ENCODE data around the gene SLC18A2. TPM values are rescaled to one million over a fixed set of nuclear protein-coding genes. Genes with fewer than 3 reads are reported as not detected.
"Not testable (repeated sequence)": the region's sequence is repeated elsewhere in the genome, so short reads cannot be mapped to it uniquely, and the experiment has no call there.

The SLC18A2 gene
- total RNA-seq, 1 donor from 2014 or later = 0.17 TPM

- no peak for DNase-seq
- ATAC-seq = no peak
- intact Hi-C loops (cut with micrococcal nuclease) = no loop called here
These were observed 14.0 kb upstream of the SLC18A2 start for GRCh38 chr10:117226813-117227451.

DNA sequence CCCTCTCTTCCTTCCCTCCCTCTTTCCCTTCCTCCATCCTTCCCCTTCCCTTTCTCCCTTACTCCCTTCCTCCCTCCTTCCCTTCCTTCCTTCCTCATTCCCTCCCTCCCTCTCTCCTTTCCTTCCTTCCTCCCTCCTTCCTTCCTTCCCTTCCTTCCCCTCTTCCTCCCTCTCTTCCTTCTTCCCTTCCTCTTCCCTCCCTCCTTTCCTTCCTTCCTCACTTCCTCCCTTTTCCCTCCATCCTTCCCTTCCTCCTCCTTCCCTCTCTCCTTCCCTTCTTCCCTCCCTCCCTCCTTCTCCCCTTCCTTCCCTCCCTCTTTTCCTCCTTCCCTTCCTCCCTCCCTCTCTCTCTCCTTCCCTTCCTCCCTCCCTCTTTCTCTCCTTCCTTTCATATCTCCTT is 12.7 kb upstream of the SLC18A2 start:
- ATAC-seq (no peak), DNase-seq (no peak)
- intact Hi-C loops (cut with micrococcal nuclease) = no loop called here

DNA sequence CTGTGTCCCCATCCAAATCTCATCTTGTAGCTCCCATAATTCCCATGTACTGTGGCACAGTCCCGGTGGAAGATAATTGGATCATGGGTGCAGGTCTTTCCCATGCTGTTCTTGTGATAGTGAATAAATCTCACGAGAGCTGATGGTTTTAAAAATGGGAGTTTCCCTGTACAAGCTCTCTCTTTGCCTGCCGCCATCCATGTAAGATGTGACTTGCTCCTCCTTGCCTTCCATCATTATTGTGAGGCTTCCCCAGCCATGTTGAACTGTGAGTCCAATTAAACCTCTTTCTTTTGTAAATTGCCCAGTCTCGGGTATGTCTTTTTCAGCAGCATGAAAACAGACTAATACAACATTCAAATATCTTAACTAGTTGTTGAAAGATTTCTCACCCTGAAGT is 10.8 kb upstream of the SLC18A2 start:
- DNase-seq; ATAC-seq; intact Hi-C loops (cut with micrococcal nuclease): not testable (repeated sequence)

GRCh38 chr10:117237401-117237991 is 3.4 kb upstream of the SLC18A2 start:
- DNase-seq (no peak), ATAC-seq (no peak)
- intact Hi-C loops (cut with micrococcal nuclease) = no loop called here

GRCh38 chr10:117239051-117239450 is 1.9 kb upstream of the SLC18A2 start:
- ATAC-seq (no peak), DNase-seq (no peak)
- intact Hi-C loops (cut with micrococcal nuclease) = no loop called here

GRCh38 chr10:117239721-117240620 is 943 bp upstream of the SLC18A2 start:
- DNase-seq (no peak), ATAC-seq (no peak)
- intact Hi-C loops (cut with micrococcal nuclease) = no loop called here

GRCh38 chr10:117241541-117242462 is 888 bp downstream of the SLC18A2 start:
- no peak for ATAC-seq
- peak; percentile 32 for DNase-seq
- intact Hi-C loops (cut with micrococcal nuclease) = no loop called here

DNA sequence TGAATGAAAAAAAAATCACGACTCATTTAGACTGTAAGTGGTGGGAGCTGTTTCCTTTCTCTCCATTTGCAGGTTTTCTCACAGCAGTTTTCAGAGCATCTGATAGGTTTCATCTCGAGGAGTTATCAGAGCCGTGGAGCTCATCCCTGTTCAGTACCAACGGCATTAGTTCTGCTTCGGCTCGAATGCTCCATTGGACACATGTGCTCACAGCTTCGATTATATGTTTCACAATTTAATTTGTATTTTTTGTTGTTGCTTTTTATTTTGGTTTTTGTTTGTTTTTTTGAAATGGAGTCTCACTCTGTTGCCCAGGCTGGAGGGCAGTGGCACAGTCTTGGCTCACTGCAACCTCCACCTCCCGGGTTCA is 1.5 kb downstream of the SLC18A2 start:
- DNase-seq = no peak
- intact Hi-C loops (cut with micrococcal nuclease) = no loop called here
- ATAC-seq = no peak

- DNase-seq (no peak), ATAC-seq (no peak)
- intact Hi-C loops (cut with micrococcal nuclease) = no loop called here
These were observed 6.2 kb downstream of the SLC18A2 start for GRCh38 chr10:117246997-117247671.

- no peak for ATAC-seq
- intact Hi-C loops (cut with micrococcal nuclease) = no loop called here
- DNase-seq = no peak
These were observed 8.0 kb downstream of the SLC18A2 start for GRCh38 chr10:117248750-117249465.

GRCh38 chr10:117249493-117250093 is 8.7 kb downstream of the SLC18A2 start:
- ATAC-seq = no peak
- intact Hi-C loops (cut with micrococcal nuclease) = no loop called here
- no peak for DNase-seq

DNA sequence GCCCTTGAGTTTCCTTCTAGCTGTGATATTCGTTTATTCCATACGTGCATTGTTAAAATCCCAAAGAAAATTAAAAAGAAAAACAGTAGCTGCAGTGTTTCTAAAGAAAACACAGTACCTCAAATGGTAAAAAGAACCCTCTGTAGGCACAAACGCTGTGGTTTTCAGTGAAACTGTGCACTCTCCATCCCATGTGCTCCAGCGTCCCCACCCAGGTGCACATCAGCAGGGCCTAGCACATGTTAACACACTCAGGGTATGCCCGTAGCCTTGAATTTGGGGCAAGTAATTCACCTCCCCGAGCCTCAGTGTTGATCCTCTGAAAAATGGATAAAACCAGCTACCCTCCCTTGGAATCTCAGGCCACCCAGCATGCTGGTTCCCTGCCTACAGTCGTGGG is 9.5 kb downstream of the SLC18A2 start:
- no peak for ATAC-seq
- no peak for DNase-seq
- intact Hi-C loops (cut with micrococcal nuclease) = no loop called here

- no peak for ATAC-seq
- DNase-seq = no peak
These were observed 13.0 kb downstream of the SLC18A2 start for GRCh38 chr10:117253908-117254307.

GRCh38 chr10:117254338-117254737 is 13.4 kb downstream of the SLC18A2 start:
- intact Hi-C loops (cut with micrococcal nuclease) = no loop called here
- ATAC-seq (no peak), DNase-seq (no peak)

More at GRCh38 chr10:117253908-117254307, 13.0 kb downstream of the SLC18A2 start:
- intact Hi-C loops (cut with micrococcal nuclease) = no loop called here

DNA sequence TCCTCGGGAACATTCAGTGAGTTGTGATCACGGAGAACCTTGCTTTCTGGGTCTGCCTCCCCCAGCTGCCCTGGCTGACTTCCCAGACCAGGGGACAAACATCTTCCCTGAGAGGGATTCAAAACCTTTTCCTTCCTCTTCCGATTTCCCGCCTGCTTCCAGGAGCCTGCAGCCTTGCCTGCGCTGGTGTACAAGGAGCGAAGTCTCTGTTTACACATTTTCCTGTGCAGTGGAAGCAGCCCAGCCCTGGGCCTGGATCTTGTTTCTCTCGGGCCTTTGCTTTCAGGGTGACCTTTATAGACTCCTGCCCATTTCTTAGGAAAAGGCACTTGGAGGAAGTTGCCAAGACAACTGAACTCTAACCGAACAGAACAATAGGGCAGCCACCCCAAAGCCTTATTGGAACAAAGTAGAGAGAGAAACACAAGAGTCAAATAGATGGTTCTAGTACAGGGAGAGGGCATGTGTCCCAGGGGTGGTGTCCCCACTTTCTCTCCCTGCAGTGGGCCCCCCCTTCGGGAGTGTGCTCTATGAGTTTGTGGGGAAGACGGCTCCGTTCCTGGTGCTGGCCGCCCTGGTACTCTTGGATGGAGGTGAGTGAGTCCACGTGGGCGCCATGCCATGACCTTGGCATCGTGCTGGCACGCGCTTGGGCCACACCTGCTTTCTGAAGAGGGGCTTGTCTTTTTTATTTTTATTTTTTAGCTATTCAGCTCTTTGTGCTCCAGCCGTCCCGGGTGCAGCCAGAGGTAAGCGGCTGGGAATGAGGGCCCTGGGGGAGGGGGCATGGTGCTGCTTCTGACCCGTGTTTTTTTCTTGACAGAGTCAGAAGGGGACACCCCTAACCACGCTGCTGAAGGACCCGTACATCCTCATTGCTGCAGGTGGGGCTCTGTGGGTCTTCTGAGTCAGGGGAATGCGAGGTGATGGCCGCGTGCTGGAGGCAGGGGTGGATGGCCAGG is 14.1 kb downstream of the SLC18A2 start:
- intact Hi-C loops (cut with micrococcal nuclease) = no loop called here
- ATAC-seq = no peak

DNA sequence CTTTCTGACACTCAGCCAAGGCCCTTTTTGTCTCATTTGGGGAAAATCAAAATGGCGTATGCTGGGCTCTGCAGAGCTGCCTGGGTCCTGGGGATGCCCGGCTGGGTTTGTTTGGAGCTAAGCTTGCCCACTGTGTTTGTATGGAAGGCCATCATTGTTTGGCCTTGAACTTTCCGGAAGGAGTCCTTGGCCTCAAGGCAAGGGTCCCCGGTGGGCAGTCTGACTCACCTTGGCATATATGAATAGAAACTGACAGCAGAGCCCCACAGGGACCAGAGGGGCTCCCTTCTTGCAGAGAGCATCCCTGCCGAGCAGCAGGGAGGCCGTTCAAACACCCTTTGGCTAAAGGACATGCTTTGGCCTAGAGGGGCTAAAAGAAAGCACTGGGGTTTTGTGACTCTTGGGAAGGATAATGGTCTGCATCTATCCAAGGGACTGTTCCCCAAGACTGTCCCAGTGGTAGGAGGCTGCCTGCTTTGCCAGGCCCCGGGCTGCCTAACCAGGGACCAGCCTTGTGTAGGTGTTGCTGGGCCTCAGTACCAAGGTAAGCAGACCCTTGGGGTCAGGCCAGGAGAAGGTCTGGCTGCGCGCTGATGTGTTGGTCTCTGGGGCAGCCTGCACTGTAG is 15.0 kb downstream of the SLC18A2 start:
- ATAC-seq = no peak
- intact Hi-C loops (cut with micrococcal nuclease) = no loop called here
- no peak for DNase-seq

More for the DNA sequence above, 14.1 kb downstream of the SLC18A2 start:
- DNase-seq = no peak

All from left ventricle myocardium superior (tissue), 1 donor.